ENCODE data around the gene NTN5.

Gene NTN5

GRCh38 chr19:48629599-48630295, 43.1 kb downstream of the NTN5 start:
- DNase-seq (ENCODE audit: low spot score), result no peak

GRCh38 chr19:48629297-48629598, 43.6 kb downstream of the NTN5 start:
- DNase-seq (ENCODE audit: low spot score), result no peak

GRCh38 chr19:48628486-48629296, 44.1 kb downstream of the NTN5 start:
- DNase-seq (ENCODE audit: low spot score), result no peak

GRCh38 chr19:48627865-48628314, 44.9 kb downstream of the NTN5 start:
- DNase-seq (ENCODE audit: low spot score), result no peak

GRCh38 chr19:48627201-48627864, 45.5 kb downstream of the NTN5 start:
- no peak for DNase-seq (ENCODE audit: low spot score)

GRCh38 chr19:48625891-48626327, 46.9 kb downstream of the NTN5 start:
- DNase-seq (ENCODE audit: low spot score), result no peak

GRCh38 chr19:48624791-48625723, 47.8 kb downstream of the NTN5 start:
- no peak for DNase-seq (ENCODE audit: low spot score)

- DNase-seq (ENCODE audit: low spot score), result peak; percentile 96
Measured at GRCh38 chr19:48624067-48624594, 48.7 kb downstream of the NTN5 start.

GRCh38 chr19:48623556-48624066, 49.2 kb downstream of the NTN5 start:
- DNase-seq (ENCODE audit: low spot score), result no peak

GRCh38 chr19:48619692-48620585, 52.9 kb downstream of the NTN5 start:
- DNase-seq (ENCODE audit: low spot score), result no peak

GRCh38 chr19:48618916-48619691, 53.7 kb downstream of the NTN5 start, which contains the start of the genes RPL18 and SPHK2:
TSS of gene RPL18 (minus strand) at chr19:48619178. CDS start at chr19:48619143, 35 bp downstream.
TSS of gene SPHK2 (plus strand) at chr19:48619506. CDS start at chr19:48620515, 1,009 bp downstream.
- peak; percentile 98 for DNase-seq (ENCODE audit: low spot score)

GRCh38 chr19:48618278-48618915, 54.4 kb downstream of the NTN5 start:
- no peak for DNase-seq (ENCODE audit: low spot score)

- no peak for DNase-seq (ENCODE audit: low spot score)
Measured at GRCh38 chr19:48617146-48617937, 55.5 kb downstream of the NTN5 start.

- DNase-seq (ENCODE audit: low spot score), result no peak
Measured at GRCh38 chr19:48616491-48617056, 56.2 kb downstream of the NTN5 start.

GRCh38 chr19:48616041-48616436, 56.8 kb downstream of the NTN5 start:
- no peak for DNase-seq (ENCODE audit: low spot score)

- DNase-seq (ENCODE audit: low spot score), result no peak
Measured at GRCh38 chr19:48615231-48616040, 57.4 kb downstream of the NTN5 start.
